Measurements from ENCODE around the gene TTC39B. TPM values are rescaled to one million over a fixed set of nuclear protein-coding genes. Genes with fewer than 3 reads are reported as not detected.
A peak's percentile ranks its signal among the peaks of the same experiment; 100 is the strongest.

TTC39B gene
- total RNA-seq, 1 donor from 2014 or later: 46.9 TPM

- peak; percentile 91 for TF ChIP-seq CTCF (IDR thresholded peaks at IDR 0.05)
- DNase-seq (no peak), ATAC-seq (peak; percentile 92)
- no peak overlapping the region for H3K4me3 ChIP-seq
- H3K36me3 ChIP-seq: peaks cover 6% of the 10 kb centered on the region
- intact Hi-C loops (cut with DNase I): no loop called here
- H3K27me3 ChIP-seq: no peaks in the 10 kb centered on the region
- H3K9me3 ChIP-seq: no peaks in the 10 kb centered on the region
- peak overlapping the region; percentile 76 for H3K27ac ChIP-seq
- peaks cover 4% of the 10 kb centered on the region for H3K4me1 ChIP-seq
Measured at GRCh38 chr9:15211160-15211814, 95.7 kb downstream of the TTC39B start.

GRCh38 chr9:15206903-15207696 lies 99.9 kb downstream of the TTC39B start:
- Histone ChIP-seq H3K9me3 (no peaks in the 10 kb centered on the region), H3K27ac (no peak overlapping the region), H3K36me3 (peaks cover 10% of the 10 kb centered on the region), H3K4me3 (no peak overlapping the region), H3K27me3 (no peaks in the 10 kb centered on the region), H3K4me1 (peaks cover 4% of the 10 kb centered on the region)
- DNase-seq: no peak
- no peak for TF ChIP-seq CTCF (IDR thresholded peaks at IDR 0.05)
- no peak for ATAC-seq
- intact Hi-C loops (cut with DNase I): no loop called here

- Histone ChIP-seq H3K9me3 (no peaks in the 10 kb centered on the region), H3K36me3 (peaks cover 10% of the 10 kb centered on the region), H3K4me1 (no peaks in the 10 kb centered on the region), H3K4me3 (no peak overlapping the region), H3K27ac (no peak overlapping the region), H3K27me3 (no peaks in the 10 kb centered on the region)
- intact Hi-C loops (cut with DNase I): no loop called here
- DNase-seq (no peak), ATAC-seq (peak; percentile 32)
- no peak for TF ChIP-seq CTCF (IDR thresholded peaks at IDR 0.05)
Measured at GRCh38 chr9:15205632-15206420, 101.2 kb downstream of the TTC39B start.

- no peak for ATAC-seq
- H3K27ac ChIP-seq: no peak overlapping the region
- no peaks in the 10 kb centered on the region for H3K9me3 ChIP-seq
- H3K4me1 ChIP-seq: no peaks in the 10 kb centered on the region
- TF ChIP-seq CTCF (IDR thresholded peaks at IDR 0.05): no peak
- no peak for DNase-seq
- no peaks in the 10 kb centered on the region for H3K27me3 ChIP-seq
- H3K36me3 ChIP-seq: peaks cover 5% of the 10 kb centered on the region
- H3K4me3 ChIP-seq: no peak overlapping the region
- intact Hi-C loops (cut with DNase I): no loop called here
Measured at GRCh38 chr9:15203581-15203980, 103.4 kb downstream of the TTC39B start.

- peaks cover 10% of the 10 kb centered on the region for H3K36me3 ChIP-seq
- H3K4me3 ChIP-seq: no peak overlapping the region
- no peaks in the 10 kb centered on the region for H3K27me3 ChIP-seq
- no peaks in the 10 kb centered on the region for H3K4me1 ChIP-seq
- H3K9me3 ChIP-seq: no peaks in the 10 kb centered on the region
- no peak for TF ChIP-seq CTCF (IDR thresholded peaks at IDR 0.05)
- intact Hi-C loops (cut with DNase I): no loop called here
- DNase-seq (no peak), ATAC-seq (no peak)
- no peak overlapping the region for H3K27ac ChIP-seq
Measured at GRCh38 chr9:15200111-15200510, 106.9 kb downstream of the TTC39B start.
